OCI-LY3 (cell line): Measurements from ENCODE around the gene ITGBL1.

Source experiments
- H2AFZ ChIP-seq: fragments of 200-600, 300-600 bp; shearing (Covaris generic); 2 replicates; pipeline ENCODE4 v1.6.0; 2014; ENCODE audit warnings: antibody characterized with exemption, low read depth, low read length
- H3K27ac ChIP-seq: fragments of 200-600, 300-600 bp; sonication (generic); 2 replicates; pipeline ENCODE4 v1.5.1; 2014; ENCODE audit warnings: mild to moderate bottlenecking, low read length, moderate library complexity, mixed read lengths
- H3K27me3 ChIP-seq: fragments of 200-600, 300-600 bp; sonication (generic); 2 replicates; pipeline ENCODE4 v1.6.1; 2014; ENCODE audit warnings: low read depth, low read length, mixed read lengths
- H3K36me3 ChIP-seq: fragments of 200-600, 300-600 bp; sonication (generic); replicated peaks from 2 replicates; pipeline ENCODE3; 2014; ENCODE audit warnings: low read depth, low read length, mixed read lengths
- H3K4me1 ChIP-seq: fragments of 300-600, 200-600 bp; sonication (generic); 2 replicates; pipeline ENCODE4 v1.6.1; 2014; ENCODE audit warnings: low read length, mixed read lengths
- H3K4me2 ChIP-seq: fragments of 200-600, 300-600 bp; sonication (generic); 2 replicates; pipeline ENCODE4 v1.6.1; 2014; ENCODE audit warnings: low read length, mixed read lengths
- H3K4me3 ChIP-seq: fragments of 300-600, 200-600 bp; sonication (generic); 2 replicates; pipeline ENCODE4 v1.5.1; 2014; ENCODE audit warnings: antibody characterized with exemption, mild to moderate bottlenecking, low read length, moderate library complexity
- H3K79me2 ChIP-seq: fragments of 300-600, 200-600 bp; shearing (Covaris generic); 2 replicates; pipeline ENCODE4 v1.6.1; 2014; ENCODE audit warnings: mild to moderate bottlenecking, low read length, mixed read lengths
- H3K9ac ChIP-seq: fragments of 300-600, 200-600 bp; shearing (Covaris generic); 2 replicates; pipeline ENCODE4 v1.6.0; 2014; ENCODE audit warnings: mild to moderate bottlenecking, low read length, moderate library complexity
- H3K9me3 ChIP-seq: fragments of 200-600, 300-600 bp; shearing (Covaris generic); 2 replicates; pipeline ENCODE4 v1.6.1; 2014; ENCODE audit warnings: low read length, mixed read lengths; ENCODE audit not compliant: insufficient read depth
- H4K20me1 ChIP-seq: fragments of 200-600, 300-600 bp; sonication (generic); 2 replicates; pipeline ENCODE4 v1.6.1; 2016; ENCODE audit warnings: low read length, mixed read lengths; ENCODE audit not compliant: insufficient read depth
- EZH2phosphoT487 ChIP-seq: fragments of 200-600 bp; shearing (Covaris generic); IDR thresholded peaks from 2 replicates; pipeline ENCODE4 v1.6.1; 2018; ENCODE audit warnings: antibody characterized with exemption, mixed run types, low read depth
- TF ChIP-seq, protein P1 (sequence below): fragments of 200-600, 300-600 bp; sonication (generic); IDR thresholded peaks from 2 replicates; pipeline ENCODE4 v1.5.1; 2014; ENCODE audit warnings: antibody characterized with exemption, low read length, low read depth

Gene ITGBL1

DNA sequence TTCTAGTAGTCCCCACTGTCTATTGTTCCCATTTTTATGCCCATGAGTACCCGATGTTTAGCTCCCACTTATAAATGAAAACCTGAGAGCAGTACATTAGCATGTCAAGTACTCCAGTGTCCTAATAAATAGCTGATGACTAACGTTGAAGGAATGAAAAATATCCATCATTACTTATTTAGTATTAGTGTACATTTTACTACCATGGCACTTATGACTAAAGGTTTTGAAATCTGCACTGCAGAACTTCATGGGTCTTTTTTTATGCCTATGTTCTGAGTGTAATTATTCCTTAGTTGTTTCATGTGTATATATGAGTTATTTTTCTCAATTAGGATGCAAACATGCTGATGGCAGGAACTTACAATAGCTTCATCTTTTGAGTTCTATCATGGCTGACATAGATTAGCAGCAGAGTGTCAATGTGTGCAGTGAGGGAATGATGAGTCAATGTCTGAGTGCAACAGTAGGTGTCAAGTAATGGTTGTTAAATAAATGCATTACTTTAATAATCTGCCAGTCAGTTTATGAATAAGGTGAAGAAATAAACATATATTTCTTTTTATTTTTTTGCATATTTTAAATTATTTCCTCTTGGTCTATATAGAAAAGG, 188.4 kb downstream of the ITGBL1 start:
- Histone ChIP-seq H4K20me1 (no peaks in the 10 kb centered on the region), H3K4me2 (no peak overlapping the region), H3K79me2 (no peaks in the 10 kb centered on the region), H3K9ac (no peak overlapping the region), H3K4me1 (no peaks in the 10 kb centered on the region), H2AFZ (no peak overlapping the region), H3K9me3 (no peaks in the 10 kb centered on the region), H3K27me3 (no peaks in the 10 kb centered on the region), H3K4me3 (no peak overlapping the region), H3K36me3 (no peaks in the 10 kb centered on the region), H3K27ac (no peak overlapping the region)
- no peak for TF ChIP-seq EZH2phosphoT487
- TF ChIP-seq, protein P1, sequence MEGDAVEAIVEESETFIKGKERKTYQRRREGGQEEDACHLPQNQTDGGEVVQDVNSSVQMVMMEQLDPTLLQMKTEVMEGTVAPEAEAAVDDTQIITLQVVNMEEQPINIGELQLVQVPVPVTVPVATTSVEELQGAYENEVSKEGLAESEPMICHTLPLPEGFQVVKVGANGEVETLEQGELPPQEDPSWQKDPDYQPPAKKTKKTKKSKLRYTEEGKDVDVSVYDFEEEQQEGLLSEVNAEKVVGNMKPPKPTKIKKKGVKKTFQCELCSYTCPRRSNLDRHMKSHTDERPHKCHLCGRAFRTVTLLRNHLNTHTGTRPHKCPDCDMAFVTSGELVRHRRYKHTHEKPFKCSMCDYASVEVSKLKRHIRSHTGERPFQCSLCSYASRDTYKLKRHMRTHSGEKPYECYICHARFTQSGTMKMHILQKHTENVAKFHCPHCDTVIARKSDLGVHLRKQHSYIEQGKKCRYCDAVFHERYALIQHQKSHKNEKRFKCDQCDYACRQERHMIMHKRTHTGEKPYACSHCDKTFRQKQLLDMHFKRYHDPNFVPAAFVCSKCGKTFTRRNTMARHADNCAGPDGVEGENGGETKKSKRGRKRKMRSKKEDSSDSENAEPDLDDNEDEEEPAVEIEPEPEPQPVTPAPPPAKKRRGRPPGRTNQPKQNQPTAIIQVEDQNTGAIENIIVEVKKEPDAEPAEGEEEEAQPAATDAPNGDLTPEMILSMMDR = no peak

GRCh38 chr13:101645871-101646270, 193.4 kb downstream of the ITGBL1 start:
- no peak overlapping the region for H3K4me3 ChIP-seq

GRCh38 chr13:101647760-101648159, 195.3 kb downstream of the ITGBL1 start:
- Histone ChIP-seq H3K27me3 (0 out of 2 replicates have a peak, but pooled peaks cover 3% of the 10 kb centered on the region), H3K4me3 (no peak overlapping the region), H3K9me3 (no peaks in the 10 kb centered on the region), H3K9ac (no peak overlapping the region), H3K27ac (no peak overlapping the region), H2AFZ (no peak overlapping the region), H3K79me2 (no peaks in the 10 kb centered on the region), H4K20me1 (no peaks in the 10 kb centered on the region), H3K4me1 (no peaks in the 10 kb centered on the region), H3K36me3 (no peaks in the 10 kb centered on the region), H3K4me2 (no peak overlapping the region)
- TF ChIP-seq EZH2phosphoT487 = no peak
- TF ChIP-seq, protein P1 = no peak

More at GRCh38 chr13:101645871-101646270, 193.4 kb downstream of the ITGBL1 start:
- no peaks in the 10 kb centered on the region for H3K79me2 ChIP-seq
- no peaks in the 10 kb centered on the region for H4K20me1 ChIP-seq
- TF ChIP-seq, protein P1 = no peak
- TF ChIP-seq EZH2phosphoT487 = no peak
- 0 out of 2 replicates have a peak, but pooled peaks cover 3% of the 10 kb centered on the region for H3K27me3 ChIP-seq
- H3K9me3 ChIP-seq = no peaks in the 10 kb centered on the region
- no peak overlapping the region for H3K9ac ChIP-seq
- H2AFZ ChIP-seq = no peak overlapping the region
- H3K36me3 ChIP-seq = no peaks in the 10 kb centered on the region
- no peak overlapping the region for H3K27ac ChIP-seq
- no peak overlapping the region for H3K4me2 ChIP-seq
- H3K4me1 ChIP-seq = no peaks in the 10 kb centered on the region

GRCh38 chr13:101648766-101649487, 196.5 kb downstream of the ITGBL1 start:
- Histone ChIP-seq H3K9ac (no peak overlapping the region), H3K79me2 (no peaks in the 10 kb centered on the region), H2AFZ (no peak overlapping the region), H3K36me3 (no peaks in the 10 kb centered on the region), H3K4me1 (no peaks in the 10 kb centered on the region), H3K4me3 (no peak overlapping the region), H3K27ac (no peak overlapping the region), H3K27me3 (0 out of 2 replicates have a peak, but pooled peaks cover 4% of the 10 kb centered on the region), H3K9me3 (no peaks in the 10 kb centered on the region), H3K4me2 (no peak overlapping the region), H4K20me1 (no peaks in the 10 kb centered on the region)
- TF ChIP-seq, protein P1 = no peak
- TF ChIP-seq EZH2phosphoT487 = no peak
